HL-60 (cell line): ENCODE results near the gene SOCS2.

Experiments
- CTCF ChIP-seq: IDR thresholded peaks from one replicate; pipeline ENCODE4 v1.5.1; 2011; ENCODE audit warnings: low read length, control low read depth, inconsistent platforms; ENCODE audit not compliant: insufficient read depth
- GABPA ChIP-seq: IDR thresholded peaks from 2 replicates; pipeline ENCODE4 v1.6.1; 2012; ENCODE audit warnings: low read depth
- POLR2AphosphoS5 ChIP-seq: IDR thresholded peaks from 2 replicates; pipeline ENCODE4 v1.6.1; 2012; ENCODE audit warnings: low read depth
- REST ChIP-seq: IDR thresholded peaks from 2 replicates; pipeline ENCODE4 v1.6.1; 2012; ENCODE audit warnings: low read depth; ENCODE audit not compliant: insufficient replicate concordance
- SPI1 ChIP-seq: IDR thresholded peaks from 2 replicates; pipeline ENCODE4 v1.6.1; 2012; ENCODE audit warnings: low read depth, mild to moderate bottlenecking, borderline replicate concordance

- TF ChIP-seq CTCF = no peak
- TF ChIP-seq POLR2AphosphoS5 = no peak
- no peak for TF ChIP-seq REST
- no peak for TF ChIP-seq GABPA
- no peak for TF ChIP-seq SPI1
These were observed 42.1 kb upstream of the SOCS2 start for GRCh38 chr12:93530358-93530757.
